KOPT-K1 (cell line): Measurements from ENCODE around the gene TM9SF1.

Experiments used
- H3K27ac ChIP-seq: fragments of 200-600 bp; sonication (generic); 2 replicates; pipeline ENCODE4 v1.5.1; 2016; ENCODE audit warnings: antibody characterized with exemption, mild to moderate bottlenecking, low read depth, low read length; ENCODE audit not compliant: poor library complexity, severe bottlenecking
- H3K36me3 ChIP-seq: fragments of 200-600 bp; sonication (generic); 2 replicates; pipeline ENCODE4 v1.5.1; 2017; ENCODE audit warnings: antibody characterized with exemption, mild to moderate bottlenecking, low read length, moderate library complexity; ENCODE audit not compliant: insufficient read depth
- H3K9me3 ChIP-seq: fragments of 200-600 bp; sonication (generic); 2 replicates; pipeline ENCODE4 v1.5.1; 2017; ENCODE audit warnings: antibody characterized with exemption, low read length, mild to moderate bottlenecking; ENCODE audit not compliant: insufficient read depth, poor library complexity, severe bottlenecking

The TM9SF1 gene

GRCh38 chr14:24160499-24160849, 34.8 kb downstream of the TM9SF1 start:
- peaks cover 75% of the 10 kb centered on the region for H3K36me3 ChIP-seq
- H3K9me3 ChIP-seq: no peaks in the 10 kb centered on the region
- peak overlapping the region; percentile 77 for H3K27ac ChIP-seq

GRCh38 chr14:24159777-24160498, 35.3 kb downstream of the TM9SF1 start:
- Histone ChIP-seq H3K36me3 (peaks cover 75% of the 10 kb centered on the region), H3K9me3 (no peaks in the 10 kb centered on the region), H3K27ac (peak overlapping the region; percentile 77)

GRCh38 chr14:24157331-24157730, 37.9 kb downstream of the TM9SF1 start:
- H3K36me3 ChIP-seq: peaks cover 69% of the 10 kb centered on the region
- no peak overlapping the region for H3K27ac ChIP-seq
- H3K9me3 ChIP-seq: no peaks in the 10 kb centered on the region

GRCh38 chr14:24156840-24157239, 38.4 kb downstream of the TM9SF1 start:
- Histone ChIP-seq H3K27ac (no peak overlapping the region), H3K9me3 (no peaks in the 10 kb centered on the region), H3K36me3 (peaks cover 73% of the 10 kb centered on the region)

- peaks cover 84% of the 10 kb centered on the region for H3K36me3 ChIP-seq
- H3K9me3 ChIP-seq: no peaks in the 10 kb centered on the region
- H3K27ac ChIP-seq: no peak overlapping the region
These were observed 40.1 kb downstream of the TM9SF1 start for GRCh38 chr14:24155100-24155499.

- Histone ChIP-seq H3K27ac (no peak overlapping the region), H3K36me3 (peaks cover 72% of the 10 kb centered on the region), H3K9me3 (no peaks in the 10 kb centered on the region)
These were observed 43.7 kb downstream of the TM9SF1 start for GRCh38 chr14:24151404-24152080.

- Histone ChIP-seq H3K9me3 (no peaks in the 10 kb centered on the region), H3K27ac (no peak overlapping the region), H3K36me3 (peaks cover 67% of the 10 kb centered on the region)
These were observed 44.2 kb downstream of the TM9SF1 start for GRCh38 chr14:24150993-24151392.

GRCh38 chr14:24150567-24150966, 44.7 kb downstream of the TM9SF1 start:
- H3K9me3 ChIP-seq: no peaks in the 10 kb centered on the region
- no peak overlapping the region for H3K27ac ChIP-seq
- H3K36me3 ChIP-seq: peaks cover 63% of the 10 kb centered on the region

GRCh38 chr14:24150061-24150460, 45.2 kb downstream of the TM9SF1 start:
- H3K36me3 ChIP-seq: peaks cover 57% of the 10 kb centered on the region

GRCh38 chr14:24149302-24149969, 45.8 kb downstream of the TM9SF1 start:
- Histone ChIP-seq H3K27ac (no peak overlapping the region), H3K36me3 (peaks cover 57% of the 10 kb centered on the region), H3K9me3 (no peaks in the 10 kb centered on the region)

More at GRCh38 chr14:24150061-24150460, 45.2 kb downstream of the TM9SF1 start:
- Histone ChIP-seq H3K9me3 (no peaks in the 10 kb centered on the region), H3K27ac (no peak overlapping the region)

GRCh38 chr14:24147761-24148428, 47.3 kb downstream of the TM9SF1 start:
- Histone ChIP-seq H3K36me3 (peaks cover 67% of the 10 kb centered on the region), H3K27ac (peak overlapping the region; percentile 96), H3K9me3 (no peaks in the 10 kb centered on the region)

- Histone ChIP-seq H3K9me3 (no peaks in the 10 kb centered on the region), H3K36me3 (peaks cover 65% of the 10 kb centered on the region), H3K27ac (peak within 1 kb of the TSS; percentile 96)
These were observed 48.1 kb downstream of the TM9SF1 start, which contains the start of gene RNF31 for GRCh38 chr14:24146978-24147760. TSS of gene RNF31 (plus strand) at chr14:24147498. CDS start at chr14:24147699, 201 bp downstream.

- H3K27ac ChIP-seq: peak within 1 kb of the TSS; percentile 96
- H3K9me3 ChIP-seq: no peaks in the 10 kb centered on the region
- H3K36me3 ChIP-seq: peaks cover 59% of the 10 kb centered on the region
These were observed 48.7 kb downstream of the TM9SF1 start, which contains the start of gene PSME2 for GRCh38 chr14:24146453-24146977. TSS of gene PSME2 (minus strand) at chr14:24146610. CDS start at chr14:24146581, 29 bp downstream.
